AG09309 (cell line): ENCODE results near the gene SLC39A11.
A peak's percentile ranks its signal among the peaks of the same experiment; 100 is the strongest.

Experiments used
- DNase-seq: peaks from one replicate; pipeline ENCODE4 v3.0.0-alpha.2; 2010; ENCODE audit warnings: low read depth
- H3K4me3 ChIP-seq: 2 replicates; pipeline ENCODE4 v1.5.1; 2011; ENCODE audit warnings: mild to moderate bottlenecking, low read depth, low read length, moderate library complexity; ENCODE audit not compliant: control insufficient read depth
- CTCF ChIP-seq: IDR thresholded peaks from 2 replicates; pipeline ENCODE4 v1.5.1; 2011; ENCODE audit warnings: mild to moderate bottlenecking, low read depth, low read length, inconsistent platforms; ENCODE audit not compliant: insufficient read depth, control insufficient read depth; ENCODE audit errors: missing control alignments

SLC39A11 gene

DNA sequence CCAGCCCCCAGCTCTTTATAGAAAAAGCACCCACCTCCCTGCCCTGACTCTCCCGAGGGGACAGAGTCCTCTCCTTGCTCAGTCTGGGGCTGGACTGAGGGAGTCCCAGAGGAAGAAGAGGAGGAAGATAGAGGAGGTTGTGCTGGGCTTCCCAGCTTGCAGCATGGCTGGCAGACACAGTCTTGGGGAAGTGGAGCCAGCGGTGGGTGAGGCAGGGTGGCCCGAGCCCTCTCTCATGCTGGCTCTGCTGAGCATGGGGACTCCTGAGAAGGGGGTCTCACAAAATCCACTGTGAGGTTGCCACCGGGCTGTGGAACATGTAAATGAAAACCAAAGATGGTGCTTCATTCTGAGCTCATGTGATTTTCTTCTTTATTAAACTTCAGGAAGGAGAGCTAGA, 398.5 kb downstream of the SLC39A11 start:
- no peak for TF ChIP-seq CTCF

DNA sequence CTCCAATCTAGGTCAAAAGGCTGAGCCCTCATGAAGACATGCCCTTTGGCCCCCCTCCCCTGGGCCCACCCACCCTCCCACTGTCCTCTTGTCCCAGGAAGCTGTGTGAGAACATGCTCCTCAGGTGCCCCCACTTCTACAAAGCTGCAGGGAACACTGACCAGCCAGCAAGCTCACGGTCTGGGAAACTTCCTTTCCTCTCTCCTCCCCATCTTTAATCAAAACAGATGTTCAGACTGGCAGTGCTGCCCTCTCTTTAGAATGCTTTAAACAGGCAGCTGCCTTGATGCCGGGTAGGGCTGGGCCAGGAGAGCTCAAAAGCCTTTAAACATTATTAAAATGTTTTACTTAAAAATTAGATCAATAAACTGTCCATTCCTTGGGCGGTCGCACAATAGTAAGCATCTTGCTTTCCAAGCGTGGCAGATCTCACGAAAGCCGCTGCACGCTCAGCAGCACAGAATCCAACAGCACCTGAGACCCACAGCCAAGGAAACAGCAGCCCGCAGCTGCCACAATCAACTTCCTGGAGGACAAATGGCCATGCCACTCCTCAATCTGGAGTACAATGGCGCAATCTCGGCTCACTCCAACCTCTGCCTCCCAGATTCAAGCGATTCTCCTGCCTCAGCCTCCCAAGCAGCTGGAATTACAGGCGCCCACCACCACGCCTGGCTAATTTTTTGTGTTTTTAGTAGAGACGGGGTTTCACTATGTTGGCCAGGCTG, 399.2 kb downstream of the SLC39A11 start:
- TF ChIP-seq CTCF, result no peak
- no peak overlapping the region for H3K4me3 ChIP-seq
- DNase-seq, result no peak

More for the DNA sequence above, 398.5 kb downstream of the SLC39A11 start:
- no peak for DNase-seq
- H3K4me3 ChIP-seq, result no peak overlapping the region

DNA sequence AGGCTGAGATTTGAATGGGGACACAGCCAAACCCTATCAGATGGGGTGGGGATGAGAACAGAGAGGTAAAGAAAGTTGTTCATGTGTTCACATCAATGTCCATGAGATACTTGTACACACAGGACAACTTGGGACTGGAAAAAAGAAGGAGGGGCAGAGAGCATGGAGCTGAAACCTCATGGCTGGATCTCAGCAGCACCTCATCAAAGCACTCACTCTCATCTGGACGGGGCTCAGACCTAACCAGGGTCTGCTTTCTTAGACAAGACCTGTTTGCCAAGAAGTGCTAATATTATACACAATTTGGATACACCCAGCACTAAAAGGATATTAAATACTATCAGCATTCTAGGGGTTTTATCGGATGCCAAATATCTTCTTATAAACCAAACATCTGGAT, 399.8 kb downstream of the SLC39A11 start:
- TF ChIP-seq CTCF, result no peak
- DNase-seq, result no peak
- H3K4me3 ChIP-seq, result no peak overlapping the region

DNA sequence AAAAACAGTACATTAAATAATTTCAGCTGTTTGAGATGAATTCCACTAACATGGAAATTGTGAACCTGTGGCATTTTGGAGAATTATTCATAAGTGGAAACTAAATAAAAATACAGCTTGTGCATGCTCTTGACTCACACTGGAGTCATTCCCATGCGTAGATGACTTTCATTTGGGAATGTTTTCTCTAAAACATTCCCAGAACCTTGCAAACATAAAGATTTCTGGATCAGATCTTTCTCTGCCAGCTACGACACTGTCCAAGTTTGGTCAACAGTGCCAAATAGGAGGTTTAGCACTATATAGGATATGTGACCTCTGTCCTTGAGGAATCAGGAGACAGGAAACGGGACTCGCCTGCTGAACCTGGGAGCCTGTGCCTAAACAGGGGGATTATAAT, 400.9 kb downstream of the SLC39A11 start:
- no peak for TF ChIP-seq CTCF
- peak; percentile 74 for DNase-seq

DNA sequence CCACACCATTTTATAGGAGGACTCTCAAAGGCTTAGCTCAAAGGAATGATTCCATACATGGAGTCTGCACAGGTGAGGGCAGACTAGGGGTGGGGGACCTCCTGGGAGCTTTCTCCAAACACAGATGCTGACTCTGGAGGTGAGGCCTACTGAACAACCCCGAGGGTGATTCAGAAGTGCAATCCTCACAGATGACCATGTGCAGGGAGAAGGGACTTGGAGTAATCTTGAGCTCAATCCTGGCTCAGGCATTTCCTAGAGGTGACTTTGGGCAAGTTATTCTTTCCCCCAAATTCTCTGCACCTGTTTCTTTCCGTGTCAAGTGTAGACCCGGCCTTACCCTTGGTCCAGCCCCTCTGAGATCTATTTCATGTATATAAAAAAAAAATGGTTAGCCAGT, 401.5 kb downstream of the SLC39A11 start:
- TF ChIP-seq CTCF, result no peak
- no peak for DNase-seq
- H3K4me3 ChIP-seq, result no peak overlapping the region

More for the DNA sequence above, 400.9 kb downstream of the SLC39A11 start:
- no peak overlapping the region for H3K4me3 ChIP-seq

- no peak overlapping the region for H3K4me3 ChIP-seq
- no peak for DNase-seq
- no peak for TF ChIP-seq CTCF
These were observed 404.6 kb downstream of the SLC39A11 start for GRCh38 chr17:72687886-72688285.
